GM18511 (cell line): ENCODE measurements around the gene TTC28.

Experiments
- ATAC-seq: cut with Tn5 transposase; IDR thresholded peaks from one replicate; pipeline ENCODE4 v1.9.1; 2021; ENCODE audit warnings: mild to moderate bottlenecking, moderate library complexity; ENCODE audit not compliant: unreplicated experiment

Gene TTC28

GRCh38 chr22:28123989-28124766 is 555.5 kb downstream of the TTC28 start:
- ATAC-seq, result no peak

- no peak for ATAC-seq
These were observed 558.7 kb downstream of the TTC28 start for GRCh38 chr22:28120691-28121592.

- no peak for ATAC-seq
These were observed 560.5 kb downstream of the TTC28 start for GRCh38 chr22:28118957-28119631.

GRCh38 chr22:28116219-28116673 is 563.4 kb downstream of the TTC28 start:
- no peak for ATAC-seq

- ATAC-seq, result no peak
These were observed 564.2 kb downstream of the TTC28 start for GRCh38 chr22:28115426-28115825.

- no peak for ATAC-seq
These were observed 567.0 kb downstream of the TTC28 start for GRCh38 chr22:28112548-28113043.

- no peak for ATAC-seq
These were observed 567.5 kb downstream of the TTC28 start for GRCh38 chr22:28112190-28112544.

- ATAC-seq, result no peak
These were observed 568.0 kb downstream of the TTC28 start for GRCh38 chr22:28111501-28112189.

GRCh38 chr22:28108851-28109250 is 570.8 kb downstream of the TTC28 start:
- no peak for ATAC-seq

- ATAC-seq, result no peak
These were observed 573.0 kb downstream of the TTC28 start for GRCh38 chr22:28106617-28107016.

- ATAC-seq, result no peak
These were observed 573.7 kb downstream of the TTC28 start for GRCh38 chr22:28105988-28106387.

- ATAC-seq, result no peak
These were observed 574.2 kb downstream of the TTC28 start for GRCh38 chr22:28105413-28105812.

- ATAC-seq, result no peak
These were observed 576.0 kb downstream of the TTC28 start for GRCh38 chr22:28103596-28103995.

GRCh38 chr22:28102151-28102812 is 577.4 kb downstream of the TTC28 start:
- no peak for ATAC-seq

GRCh38 chr22:28097627-28098026 is 582.0 kb downstream of the TTC28 start:
- no peak for ATAC-seq

GRCh38 chr22:28096161-28096560 is 583.5 kb downstream of the TTC28 start:
- ATAC-seq, result no peak

- no peak for ATAC-seq
These were observed 584.1 kb downstream of the TTC28 start for GRCh38 chr22:28095316-28096095.

GRCh38 chr22:28094771-28095170 is 584.9 kb downstream of the TTC28 start:
- ATAC-seq, result no peak

GRCh38 chr22:28093711-28094110 is 585.9 kb downstream of the TTC28 start:
- ATAC-seq, result no peak
